ENCODE results near the gene C10orf67. TPM values are rescaled to one million over a fixed set of nuclear protein-coding genes. Genes with fewer than 3 reads are reported as not detected.

The C10orf67 gene
- total and polyA plus RNA-seq, 9 donors: 0.08 to 1.0 (median 0.28) TPM

GRCh38 chr10:23191764-23192711 lies 152.6 kb downstream of the C10orf67 start, which contains the start of gene PTF1A:
TSS of gene PTF1A (plus strand) at chr10:23192312. CDS start at chr10:23192531, 219 bp downstream.
- 1 to 2% (median 1%) methylated on average over 47 to 107 of the region's 107 CpGs for WGBS, 3 donors
- no peak within 1 kb of the TSS for H3K27ac ChIP-seq
- no peaks in the 10 kb centered on the region for H3K27me3 ChIP-seq
- H3K4me1 ChIP-seq (ENCODE audit: insufficient read depth): peaks cover 2% of the 10 kb centered on the region
- H3K9me3 ChIP-seq: no peaks in the 10 kb centered on the region
- intact Hi-C loops (cut with DNase I): no loop called here
- DNase-seq: no peak
- H3K4me3 ChIP-seq: no peak within 1 kb of the TSS
- TF ChIP-seq EP300 (IDR thresholded peaks at IDR 0.05): no peak
- TF ChIP-seq POLR2A (IDR thresholded peaks at IDR 0.05): no peak
- TF ChIP-seq CTCF (IDR thresholded peaks at IDR 0.05): no peak
- no peaks in the 10 kb centered on the region for H3K36me3 ChIP-seq

- no peak overlapping the region for H3K27ac ChIP-seq
- no peaks in the 10 kb centered on the region for H3K36me3 ChIP-seq
- DNase-seq: no peak
- peaks cover 2% of the 10 kb centered on the region for H3K4me1 ChIP-seq (ENCODE audit: insufficient read depth)
- H3K27me3 ChIP-seq: no peaks in the 10 kb centered on the region
- TF ChIP-seq EP300 (IDR thresholded peaks at IDR 0.05) (no peak), POLR2A (IDR thresholded peaks at IDR 0.05) (no peak), CTCF (IDR thresholded peaks at IDR 0.05) (no peak)
- intact Hi-C loops (cut with DNase I): no loop called here
- WGBS, 3 donors: 1% methylated on average over 36 of the region's 36 CpGs
- no peak overlapping the region for H3K4me3 ChIP-seq
- no peaks in the 10 kb centered on the region for H3K9me3 ChIP-seq
Observed at GRCh38 chr10:23190872-23191763, 153.5 kb downstream of the C10orf67 start.

- Histone ChIP-seq H3K4me1 (ENCODE audit: insufficient read depth) (no peaks in the 10 kb centered on the region), H3K4me3 (no peak overlapping the region), H3K27me3 (no peaks in the 10 kb centered on the region), H3K9me3 (no peaks in the 10 kb centered on the region), H3K36me3 (no peaks in the 10 kb centered on the region), H3K27ac (no peak overlapping the region)
- no peak for TF ChIP-seq POLR2A (IDR thresholded peaks at IDR 0.05)
- intact Hi-C loops (cut with DNase I): no loop called here
- DNase-seq: no peak
- 22 to 36% (median 29%) methylated on average over 5 of the region's 5 CpGs for WGBS, 3 donors
Observed at GRCh38 chr10:23189024-23189423, 155.6 kb downstream of the C10orf67 start.

GRCh38 chr10:23187155-23187554 lies 157.4 kb downstream of the C10orf67 start:
- Histone ChIP-seq H3K27ac (no peak overlapping the region), H3K4me3 (no peak overlapping the region), H3K9me3 (no peaks in the 10 kb centered on the region), H3K36me3 (no peaks in the 10 kb centered on the region), H3K27me3 (no peaks in the 10 kb centered on the region), H3K4me1 (ENCODE audit: insufficient read depth) (no peaks in the 10 kb centered on the region)
- intact Hi-C loops (cut with DNase I): no loop called here
- TF ChIP-seq EP300 (IDR thresholded peaks at IDR 0.05) (no peak), POLR2A (IDR thresholded peaks at IDR 0.05) (no peak), CTCF (IDR thresholded peaks at IDR 0.05) (no peak)
- DNase-seq: no peak
- WGBS, 3 donors: 60 to 86% (median 61%) methylated on average over 1 of the region's 1 CpG
